Measurements from ENCODE around the gene DTNB.
A peak's percentile ranks its signal among the peaks of the same experiment; 100 is the strongest.

DTNB gene

DNA sequence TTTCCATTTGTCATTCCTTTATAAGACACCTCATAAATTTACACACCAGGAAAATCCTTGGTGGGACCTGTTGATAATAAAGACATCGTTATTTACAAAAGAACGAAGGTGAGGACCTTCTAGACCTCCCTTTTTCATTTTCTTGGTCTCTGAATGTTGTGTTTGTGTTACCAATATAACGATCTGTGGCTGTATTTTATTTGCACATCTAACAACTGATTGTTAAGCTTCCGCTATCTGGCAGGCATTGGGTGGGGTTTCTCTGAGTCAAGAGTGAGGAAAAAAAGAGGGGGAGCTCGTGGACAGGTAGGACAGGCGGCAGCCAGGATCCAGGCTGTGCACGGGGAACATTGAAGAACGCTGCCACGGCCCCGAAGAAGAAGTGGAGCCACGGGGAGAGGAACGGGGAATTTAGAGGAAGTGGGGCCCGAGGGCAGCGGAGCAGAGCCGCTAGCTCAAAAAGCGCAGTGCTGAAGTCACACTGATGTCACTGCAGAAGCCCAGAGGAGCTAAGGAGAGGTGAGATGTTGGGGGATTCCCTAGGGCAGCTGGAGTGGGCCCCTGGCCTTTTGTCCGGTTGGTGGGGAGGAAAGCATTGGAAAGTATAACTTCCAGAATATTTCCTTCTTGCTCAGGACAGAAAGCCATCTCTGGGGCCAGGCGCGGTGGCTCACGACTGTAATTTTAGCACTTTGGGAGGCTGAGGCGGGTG lies 310.8 kb downstream of the DTNB start:
- FAIRE-seq, result no peak

DNA sequence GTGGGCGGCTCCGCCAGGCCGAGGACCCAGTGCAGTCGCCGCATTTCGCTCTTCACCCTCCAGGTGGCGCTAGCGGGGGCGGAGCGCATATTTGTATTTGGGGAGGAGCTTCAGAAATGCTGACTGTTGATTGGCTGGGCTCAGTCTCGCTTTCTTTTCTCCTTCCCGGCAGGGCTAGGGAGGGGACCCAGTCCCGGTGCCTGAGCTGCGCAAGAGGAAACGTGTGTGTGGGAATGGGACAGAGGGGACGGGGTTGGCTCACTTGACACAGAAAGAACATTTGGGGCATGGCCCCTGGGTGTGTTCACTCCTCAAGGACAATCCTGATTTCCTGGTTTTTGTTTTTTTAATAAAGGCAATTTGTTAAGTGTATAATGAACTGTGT lies 311.3 kb downstream of the DTNB start:
- peak; percentile 95 for FAIRE-seq

DNA sequence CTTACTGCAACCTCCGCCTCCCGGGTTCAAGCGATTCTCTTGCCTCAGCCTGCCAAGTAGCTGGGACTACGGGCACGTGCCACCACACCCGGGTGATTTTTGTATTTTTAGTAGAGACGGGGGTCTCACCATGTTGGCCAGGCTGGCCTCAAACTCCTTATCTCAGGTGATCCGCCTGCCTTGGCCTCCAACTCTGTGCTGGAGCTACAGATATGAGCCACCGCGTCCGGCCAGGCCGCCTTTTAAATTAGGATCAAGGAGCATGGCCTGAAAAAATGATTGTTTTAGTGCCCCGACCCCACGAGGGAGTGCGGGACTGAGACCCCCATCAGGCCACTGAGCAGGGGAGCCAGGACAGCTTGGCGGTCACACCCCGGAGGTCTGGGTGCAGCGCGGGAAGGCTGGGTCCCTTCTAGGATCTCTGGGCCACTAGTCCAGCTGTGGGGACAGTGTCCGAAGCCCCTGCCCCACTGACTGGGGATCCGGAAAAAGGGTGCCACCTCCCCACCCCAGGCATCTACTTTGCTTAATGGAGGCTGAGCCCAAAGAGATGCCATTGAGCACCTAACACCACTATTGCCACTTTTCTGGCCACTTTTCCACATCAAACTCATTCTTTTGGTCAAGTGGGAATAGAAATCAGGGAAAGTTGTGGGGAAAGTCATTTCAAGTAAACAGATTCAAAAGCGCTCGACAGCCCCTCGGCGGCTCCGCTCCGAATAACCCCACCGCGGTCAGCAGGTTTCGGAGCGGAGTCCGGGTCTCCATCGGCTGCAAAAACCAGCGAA lies 311.9 kb downstream of the DTNB start:
- FAIRE-seq, result no peak

DNA sequence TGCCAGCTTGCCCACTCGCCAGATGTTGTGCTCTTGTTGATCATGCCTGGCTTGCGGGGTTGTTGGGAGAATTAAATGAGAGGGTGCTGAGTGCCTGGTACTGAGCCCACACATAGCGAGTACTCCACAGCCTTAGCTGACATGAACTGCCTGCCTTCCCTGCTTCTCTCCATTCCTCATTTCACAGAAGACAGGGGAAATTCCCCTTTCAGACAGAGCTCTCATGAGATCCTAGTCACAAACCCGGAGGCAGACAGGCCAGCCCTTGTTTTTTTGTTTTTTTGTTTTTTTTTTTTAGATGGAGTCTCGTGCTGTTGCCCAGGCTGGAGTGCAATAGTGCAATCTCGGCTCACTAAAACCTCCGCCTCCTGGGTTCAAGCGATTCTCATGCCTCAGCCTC lies 314.5 kb downstream of the DTNB start:
- FAIRE-seq, result no peak

DNA sequence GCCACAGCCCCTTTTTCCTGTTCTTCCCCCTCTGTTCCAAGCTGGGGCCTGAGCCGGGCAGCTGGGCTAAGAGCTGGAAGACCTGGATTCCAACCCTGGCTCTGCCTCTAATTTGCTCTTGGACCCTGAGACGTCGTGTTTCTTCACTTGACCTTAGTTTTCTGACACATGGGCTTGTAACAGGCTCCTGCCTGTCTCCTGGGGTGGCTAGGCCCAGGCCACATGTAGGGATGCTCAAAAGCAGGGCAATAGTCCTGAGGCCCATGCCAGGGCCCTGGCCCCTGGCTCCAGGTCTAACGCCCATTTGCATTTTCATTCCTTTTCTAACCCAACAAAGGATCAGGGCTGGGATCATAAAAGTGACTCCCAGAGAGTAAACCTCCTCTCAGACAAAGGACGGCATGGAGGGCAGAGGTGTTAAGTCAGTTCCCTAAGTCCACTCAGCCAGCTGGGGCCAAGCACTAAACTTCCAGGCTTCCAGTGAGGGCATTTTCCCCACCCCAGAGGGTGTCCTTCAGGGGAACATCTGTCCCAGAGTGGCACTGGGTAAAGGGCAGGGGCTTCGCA lies 315.0 kb downstream of the DTNB start:
- no peak for FAIRE-seq

DNA sequence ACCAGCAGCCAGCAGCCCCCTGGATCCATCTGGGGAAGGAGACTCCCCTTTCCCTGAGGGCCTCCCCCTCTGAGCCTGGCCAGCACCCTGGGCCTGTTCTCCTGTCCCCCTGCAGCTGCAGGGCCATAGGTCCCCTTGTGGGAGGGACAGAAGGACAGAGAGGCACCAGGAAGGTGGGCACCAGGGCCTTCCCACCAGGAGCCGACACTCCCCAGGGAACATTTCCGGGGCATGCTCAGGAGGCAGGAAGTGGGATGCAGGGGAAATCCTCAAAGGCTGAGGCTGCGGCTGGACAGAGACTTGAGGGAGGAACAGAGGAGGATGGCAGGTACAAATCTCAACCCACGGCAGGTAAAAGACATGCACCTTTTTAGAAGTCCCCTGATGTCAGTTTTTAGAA lies 317.3 kb downstream of the DTNB start:
- FAIRE-seq, result no peak

DNA sequence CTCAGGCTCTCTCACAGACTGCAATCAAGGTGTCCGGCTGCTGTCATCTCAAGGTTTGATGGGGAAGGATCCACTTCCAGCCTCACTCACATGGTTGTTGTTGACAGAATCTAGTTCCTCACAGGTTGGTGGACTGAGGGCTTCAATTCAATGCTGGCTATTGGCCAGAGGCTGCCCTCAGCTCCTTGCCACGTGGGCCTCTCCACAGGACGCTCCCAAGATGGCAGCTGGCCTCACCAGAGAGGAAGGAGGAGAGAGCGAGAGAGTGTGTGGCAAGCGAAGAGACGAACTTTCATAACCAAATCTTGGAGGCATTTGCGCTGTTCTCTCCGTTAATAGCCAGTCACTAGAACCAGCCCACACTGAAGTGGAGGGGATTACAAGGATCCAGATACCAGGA lies 318.1 kb downstream of the DTNB start:
- FAIRE-seq, result no peak

DNA sequence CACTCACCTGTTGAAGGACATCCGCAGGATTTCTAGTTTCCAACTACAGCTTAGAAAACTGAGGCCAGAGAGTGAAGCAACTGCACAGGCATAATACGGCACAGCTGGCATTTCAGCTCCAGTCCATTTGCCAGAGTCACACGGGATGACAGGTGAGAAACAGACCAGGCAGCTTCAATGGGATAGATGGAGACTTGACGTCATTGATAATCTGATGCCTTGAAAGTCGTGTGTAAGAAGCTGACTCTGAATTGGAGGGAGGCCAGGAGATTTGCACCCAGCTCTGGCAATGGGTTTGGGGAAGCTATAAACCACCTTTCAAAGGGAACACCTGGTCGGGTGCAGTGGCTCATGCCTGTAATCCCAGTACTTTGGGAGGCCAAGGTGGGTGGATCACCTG lies 319.3 kb downstream of the DTNB start:
- FAIRE-seq, result no peak

DNA sequence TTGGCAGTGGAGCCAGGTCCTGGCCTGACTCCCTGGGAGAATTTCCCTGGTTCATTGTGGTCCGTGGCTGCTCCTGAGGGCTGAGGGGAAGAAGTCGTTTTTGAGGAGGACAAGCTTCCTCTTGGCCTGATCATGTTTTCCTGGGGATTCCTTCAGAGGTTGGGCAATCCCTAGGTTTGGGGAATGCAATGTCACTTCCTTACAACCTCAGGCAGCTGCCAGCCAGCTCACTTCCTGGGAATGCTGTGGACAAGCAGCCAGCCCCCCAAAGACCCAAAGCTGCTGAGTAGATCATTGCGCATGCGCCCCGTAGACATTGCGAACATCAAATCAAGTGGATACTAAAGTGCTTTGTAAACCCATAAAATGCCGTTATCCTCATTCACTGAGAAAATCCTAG lies 324.0 kb downstream of the DTNB start:
- FAIRE-seq, result no peak

DNA sequence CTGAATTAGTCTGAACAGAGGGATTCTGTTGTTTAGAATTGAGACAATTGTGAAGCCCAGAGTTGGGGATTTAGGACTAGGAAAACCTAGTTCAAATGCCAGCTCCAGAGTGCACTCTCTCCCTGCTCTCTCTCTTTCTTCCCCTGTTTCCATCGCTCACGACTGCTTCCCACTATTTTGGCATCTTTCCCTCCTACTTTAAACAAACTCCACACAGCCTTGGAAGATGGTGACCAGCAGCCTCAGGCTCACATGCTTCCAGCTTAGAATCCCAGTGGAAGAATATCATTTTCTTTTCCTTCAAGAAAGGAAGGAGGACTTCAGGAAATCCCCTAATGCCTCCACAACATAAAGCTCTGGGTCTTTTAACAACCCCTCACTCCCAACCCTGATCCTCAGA lies 325.5 kb downstream of the DTNB start:
- no peak for FAIRE-seq

DNA sequence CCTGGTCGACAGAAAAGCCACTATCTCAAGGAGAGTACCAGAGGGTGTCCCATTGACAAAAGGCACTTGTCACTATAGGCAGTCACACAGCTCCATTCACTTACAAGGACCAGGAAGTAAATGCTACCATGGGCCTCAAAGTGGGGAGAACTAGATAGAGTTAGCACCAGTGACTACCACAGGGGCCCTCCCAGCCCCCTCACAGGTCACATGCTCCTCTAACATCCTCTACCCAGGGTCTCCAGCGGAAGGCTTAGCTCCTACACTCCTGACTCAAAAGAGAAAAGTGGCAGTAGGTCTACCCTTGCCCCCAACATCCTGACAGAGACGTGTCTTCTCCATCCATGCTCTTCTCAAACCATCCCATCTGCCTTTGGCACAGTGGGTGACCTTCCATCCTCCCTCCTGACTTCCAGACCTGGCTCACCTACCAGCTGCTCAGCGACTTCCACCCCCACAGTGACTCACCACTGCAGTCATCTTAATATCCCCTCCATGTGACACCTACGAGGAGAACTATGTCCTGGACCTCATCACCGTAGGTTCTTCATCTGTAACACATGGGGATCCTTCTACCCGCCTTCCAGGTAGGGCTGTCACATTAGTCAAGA lies 326.1 kb downstream of the DTNB start:
- FAIRE-seq, result no peak

DNA sequence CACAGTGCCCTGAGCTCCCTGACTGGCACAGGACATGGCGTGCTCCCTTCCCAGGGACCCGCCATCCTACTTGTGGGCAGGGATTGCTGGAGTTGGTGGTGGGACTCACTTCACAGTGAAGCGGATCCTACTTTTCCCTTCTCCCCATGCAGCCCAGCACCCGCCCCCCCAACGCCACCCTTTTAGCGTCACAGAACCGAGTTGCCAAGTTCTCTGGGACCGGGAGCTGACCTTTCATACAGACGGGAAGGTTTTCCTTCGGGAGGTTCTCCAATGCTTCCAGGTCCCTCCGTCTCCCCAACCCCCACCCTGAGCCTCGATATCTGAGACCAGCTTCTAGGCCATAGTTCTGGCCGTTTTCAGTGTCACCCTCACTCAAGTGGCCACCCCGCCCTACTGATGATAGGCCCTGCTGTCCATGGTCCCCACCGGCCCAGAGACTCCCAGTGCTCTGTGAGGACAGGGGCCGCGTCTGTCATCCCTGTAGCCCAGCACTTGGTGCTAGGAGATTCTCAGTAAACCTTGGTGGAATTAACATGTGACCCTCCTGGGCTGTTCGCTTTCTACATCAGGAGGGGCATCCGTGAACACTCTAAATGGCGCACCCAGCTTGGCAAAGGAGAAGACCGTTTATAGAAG lies 330.1 kb downstream of the DTNB start:
- FAIRE-seq, result no peak

DNA sequence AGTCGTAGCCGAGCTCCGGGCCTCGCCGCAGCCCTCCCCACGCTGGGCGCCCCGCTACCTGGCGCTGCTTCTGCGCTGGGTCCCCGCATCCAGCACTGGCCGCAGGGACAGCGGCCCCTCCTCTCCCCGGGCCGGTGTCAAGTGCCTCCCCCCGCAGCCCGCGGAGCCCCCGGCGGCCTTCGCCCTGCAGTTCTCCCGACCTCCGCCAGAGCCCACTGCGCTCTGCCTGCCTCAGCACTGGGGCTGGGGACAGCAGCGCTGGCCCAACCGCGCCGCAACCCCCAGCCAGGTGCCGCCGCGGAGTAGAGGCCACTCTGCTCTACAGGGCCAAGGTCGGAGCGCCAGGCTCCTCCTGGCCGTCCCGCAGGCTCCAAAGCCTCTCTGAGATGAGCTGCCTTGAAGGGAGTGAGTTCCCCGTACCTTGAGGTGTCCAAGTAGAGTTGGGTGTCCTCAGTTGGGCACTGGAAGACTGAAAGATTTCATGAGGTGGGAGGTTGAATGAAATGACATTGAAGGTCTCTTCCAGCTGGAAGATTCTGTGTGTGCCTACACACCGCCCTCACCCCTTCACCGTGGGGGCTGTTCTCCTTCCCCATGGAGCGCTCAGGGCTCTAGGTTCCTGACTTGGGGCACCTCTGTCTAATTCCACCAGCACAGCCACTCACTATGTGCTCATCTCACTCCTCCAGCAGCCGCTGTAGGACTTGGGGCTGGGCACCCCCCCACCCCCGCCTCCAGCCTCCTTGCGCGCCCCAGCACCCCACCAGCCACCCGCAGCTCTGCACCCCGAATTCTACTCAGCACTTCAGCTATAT lies 330.8 kb downstream of the DTNB start:
- FAIRE-seq, result no peak

DNA sequence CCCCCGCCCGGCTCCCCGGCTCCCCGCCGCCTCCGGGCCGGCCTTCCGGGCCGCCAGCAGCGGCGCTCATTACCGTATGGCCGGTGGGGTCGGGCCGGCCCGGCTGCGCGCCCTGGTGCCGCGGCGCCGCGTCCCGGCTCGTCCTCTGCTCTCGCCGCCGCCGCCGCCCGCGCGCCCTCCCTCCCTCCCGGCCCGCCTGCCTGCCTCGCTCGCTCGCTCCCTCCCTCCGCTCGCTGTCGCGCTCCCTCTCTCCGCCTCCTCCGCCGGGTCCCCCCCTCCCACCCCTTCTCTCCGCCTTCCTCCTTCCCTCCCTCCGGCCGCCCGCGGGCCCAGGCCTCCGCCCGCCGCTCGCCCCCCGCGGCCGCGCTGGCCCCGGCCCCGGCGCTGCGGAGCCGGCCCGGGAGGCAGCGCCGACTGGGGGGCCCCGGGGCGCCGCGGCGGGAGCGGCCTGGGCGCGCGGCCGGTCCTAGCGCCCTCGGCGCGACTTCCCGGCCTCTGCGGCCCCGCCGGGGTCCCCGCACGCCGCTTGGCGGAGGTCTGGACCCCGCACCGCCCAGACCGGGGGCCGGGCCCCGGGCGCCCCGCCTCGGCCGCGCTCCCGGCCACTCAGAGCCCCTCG lies 331.5 kb downstream of the DTNB start, which contains the start of gene DNMT3A:
DNMT3A (minus strand) TSS at position 173 of the 619 bp plus-strand sequence. CDS start 27,941 bp downstream, outside the sequence.
- no peak for FAIRE-seq

DNA sequence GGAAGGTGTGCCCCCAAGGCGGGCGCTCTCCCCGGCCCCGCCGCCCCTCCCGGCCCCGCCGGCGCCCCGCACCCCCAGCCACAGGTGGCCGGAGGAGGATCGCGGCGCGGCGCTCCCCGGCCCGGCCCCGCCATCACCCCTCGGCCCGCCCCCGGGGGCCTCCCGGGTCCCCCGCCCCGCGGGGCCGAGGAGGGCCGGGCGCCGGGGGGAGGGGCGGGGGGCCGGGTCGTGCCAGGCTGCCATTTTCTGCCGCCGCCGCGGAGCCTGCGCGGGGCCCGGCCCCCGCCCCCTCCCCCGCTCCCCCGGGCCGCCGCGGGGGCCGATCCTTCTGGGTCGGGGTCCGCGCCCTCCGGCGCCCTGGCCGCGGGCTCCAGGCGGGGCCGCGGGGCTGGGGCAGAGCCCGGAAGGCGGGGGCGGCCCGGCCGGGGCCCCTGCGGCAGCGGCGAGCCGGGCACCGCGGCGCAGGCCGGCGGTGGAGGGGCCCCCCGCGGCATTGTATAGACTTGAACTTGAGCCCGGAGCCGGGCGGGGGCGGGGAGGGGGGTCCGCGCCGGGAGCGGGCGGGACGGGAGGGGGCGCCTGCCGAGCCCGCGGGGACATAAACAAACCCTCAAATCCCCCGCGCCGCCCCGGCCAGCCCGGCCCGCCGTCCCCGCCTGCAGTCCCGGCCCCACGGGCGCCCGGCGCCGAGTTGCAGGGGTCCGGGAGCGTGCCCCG lies 332.2 kb downstream of the DTNB start:
- FAIRE-seq, result no peak

DNA sequence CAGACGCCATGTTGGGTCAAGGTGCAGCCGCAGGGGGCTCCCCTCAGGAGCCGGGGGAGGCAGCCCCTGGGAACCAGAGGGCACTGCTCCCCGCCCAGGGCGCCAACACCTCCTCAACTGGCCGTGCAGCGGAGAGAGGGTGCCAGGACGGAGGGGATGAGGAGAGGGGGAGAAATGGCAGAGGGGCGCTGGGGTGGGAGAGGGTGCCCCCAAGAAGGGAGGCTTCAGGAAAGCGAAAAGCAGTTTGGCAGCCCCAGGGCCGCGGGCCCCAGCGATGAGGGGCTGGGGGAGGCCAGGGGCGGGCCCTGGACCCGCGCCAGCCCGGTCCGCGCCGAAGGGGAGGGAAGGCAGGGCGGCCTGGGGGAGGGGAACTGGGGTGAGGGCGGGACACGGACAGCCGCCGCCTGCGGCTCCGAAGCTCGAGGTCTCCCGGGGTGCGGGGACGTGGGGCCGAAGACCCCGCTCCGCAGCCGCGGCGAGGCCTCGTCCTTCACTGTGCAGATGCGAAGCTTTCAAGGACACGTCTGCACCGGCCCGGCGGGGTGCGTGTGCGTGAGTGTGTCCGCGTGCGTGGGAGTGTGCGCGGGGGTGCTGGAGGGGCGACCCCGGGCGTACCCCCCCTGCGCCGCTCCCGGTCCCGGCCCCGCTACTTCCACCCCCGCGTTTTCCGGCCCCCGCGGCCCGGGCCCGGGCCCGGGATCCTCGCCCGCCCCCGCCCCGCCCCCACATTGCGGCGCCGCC lies 333.0 kb downstream of the DTNB start:
- no peak for FAIRE-seq

DNA sequence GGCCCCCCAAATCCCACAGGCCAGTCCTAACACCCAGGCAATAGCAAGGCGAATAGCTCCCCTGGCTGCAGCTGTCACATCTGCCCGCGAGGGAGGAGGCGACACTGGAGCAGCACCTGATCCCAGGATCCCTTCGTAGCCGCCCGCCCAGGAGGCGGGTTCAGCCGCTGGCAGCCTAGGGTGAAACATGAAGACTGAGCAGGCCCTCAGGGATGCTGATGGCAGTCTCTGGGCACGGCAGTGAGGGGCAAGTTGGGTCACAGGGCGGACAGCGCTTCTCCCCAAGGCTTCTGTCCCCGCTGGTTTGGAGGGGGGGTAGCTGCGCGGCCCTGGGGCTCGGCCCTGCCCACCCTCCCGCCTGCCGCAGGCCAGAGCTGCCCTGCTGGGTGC lies 333.6 kb downstream of the DTNB start:
- FAIRE-seq, result no peak

DNA sequence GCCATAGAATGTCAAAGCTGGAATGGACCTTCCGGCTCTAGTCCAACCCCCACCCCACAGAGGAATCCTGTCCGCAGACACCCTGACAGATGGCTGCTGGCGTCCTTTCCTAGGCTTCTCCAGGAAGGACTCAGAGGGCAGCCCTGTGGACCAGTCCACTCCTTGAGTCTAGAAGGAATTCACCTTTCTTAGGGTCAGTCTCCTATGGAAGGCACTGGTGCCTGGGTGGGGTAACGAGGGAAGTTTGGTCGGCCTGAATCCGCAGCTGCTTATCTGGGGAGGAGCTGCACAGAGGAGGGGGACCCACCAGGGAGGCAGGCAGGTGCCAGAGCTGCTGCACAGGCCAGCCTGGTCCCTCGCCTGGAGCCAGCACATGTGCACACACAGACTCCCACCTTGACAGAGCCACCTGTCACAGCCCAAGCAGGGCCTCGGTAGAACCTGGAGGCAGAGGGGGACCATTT lies 334.1 kb downstream of the DTNB start:
- no peak for FAIRE-seq

DNA sequence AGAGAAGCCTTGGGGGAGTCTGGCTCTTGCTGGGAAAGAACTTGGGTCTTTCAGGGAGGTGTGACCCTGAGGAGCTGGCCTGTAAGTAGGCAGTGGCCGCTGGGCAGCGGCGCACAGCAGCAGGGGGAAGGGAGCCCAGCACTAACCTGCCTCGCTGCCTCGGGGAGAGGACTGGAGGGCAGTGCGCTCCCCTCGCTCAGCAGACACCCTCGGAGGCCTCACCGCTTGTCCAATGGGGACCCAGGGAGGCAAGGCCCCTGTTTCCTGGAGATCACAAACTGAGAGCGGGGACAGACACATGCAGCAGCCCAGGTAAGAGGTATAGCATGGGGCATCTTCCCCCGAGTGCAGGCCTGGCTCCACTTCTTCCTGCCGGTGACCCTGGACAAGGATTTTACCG lies 335.0 kb downstream of the DTNB start:
- FAIRE-seq, result no peak

DNA sequence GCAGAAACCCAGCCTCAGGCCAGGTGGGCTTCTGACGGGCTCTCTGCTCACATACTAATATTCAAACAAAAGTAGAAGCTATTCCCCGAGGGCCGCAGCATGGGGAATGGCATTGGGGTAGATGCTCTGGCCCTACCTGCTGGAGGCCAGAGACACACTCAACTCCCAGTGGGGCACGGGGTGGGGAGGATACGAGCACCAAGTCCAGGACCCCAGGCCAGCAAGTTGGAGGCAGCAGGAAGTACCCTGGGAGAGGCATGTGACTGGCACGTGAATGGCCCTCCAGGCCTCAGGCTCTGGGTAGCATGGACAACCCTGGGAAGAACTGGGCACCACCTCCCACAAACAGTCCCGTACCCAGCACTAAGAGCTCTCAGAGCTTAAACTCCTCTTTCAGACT lies 335.5 kb downstream of the DTNB start:
- no peak for FAIRE-seq

All from G401.6 (cell line).